ENCODE measurements around the gene L3MBTL3.

GRCh38 chr6:130026859-130027258 lies 8.5 kb downstream of the L3MBTL3 start:
- TF ChIP-seq PML (IDR thresholded peaks at IDR 0.05; ENCODE audit: low read length) = no peak
- TF ChIP-seq SRF (IDR thresholded peaks at IDR 0.05; ENCODE audit: low read depth in 2 of 2, low read length in 2 of 2) = no peak
- no peak for TF ChIP-seq SUZ12 (IDR thresholded peaks at IDR 0.05; ENCODE audit: unreplicated experiment)
- TF ChIP-seq POLR2A (IDR thresholded peaks at IDR 0.05; ENCODE audit: low read depth, low read length) = no peak
- TF ChIP-seq CTCF (IDR thresholded peaks at IDR 0.05 in 2 of 3, conservative IDR thresholded peaks at IDR 0.05 in 1 of 3; ENCODE audit: control insufficient read depth in 2 of 3, extremely low read depth in 1 of 3, insufficient read depth in 1 of 3, low read depth in 3 of 3, low read length in 3 of 3) = no peak
- no peak for TF ChIP-seq RAD21 (IDR thresholded peaks at IDR 0.05; ENCODE audit: insufficient read depth, low read depth, low read length)
- no peak for TF ChIP-seq JUND (IDR thresholded peaks at IDR 0.05; ENCODE audit: low read depth, low read length)
- no peak for TF ChIP-seq EZH2 (IDR thresholded peaks at IDR 0.05; ENCODE audit: borderline replicate concordance, control insufficient read depth, low read depth, low read length)
